ENCODE data around the gene PEMT.

DNA sequence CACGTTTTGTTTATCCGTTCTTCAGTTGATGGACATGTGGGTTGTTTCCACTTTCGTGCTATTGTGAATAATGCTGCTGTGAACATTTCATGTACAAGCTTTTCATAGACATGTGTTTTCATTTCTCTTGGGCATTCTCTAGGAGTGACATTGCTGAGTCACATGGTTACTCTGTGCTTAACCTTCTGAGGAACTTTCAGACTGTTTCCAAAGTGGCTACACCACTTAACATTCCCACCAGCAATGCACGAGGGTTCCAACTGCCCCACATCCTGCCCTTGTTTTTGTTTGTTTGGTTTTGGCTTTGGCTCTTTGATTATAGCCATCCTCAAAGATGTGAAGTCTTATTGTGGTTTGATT, 14.2 kb upstream of the PEMT start:
- no peak for TF ChIP-seq CTCF (IDR thresholded peaks at IDR 0.05)
- TF ChIP-seq POLR2A (IDR thresholded peaks at IDR 0.05): no peak

Data from adrenal gland (tissue), 5 donors.